HCT116 (cell line): Measurements from ENCODE around the gene HABP2. TPM values are rescaled to one million over a fixed set of nuclear protein-coding genes. Genes with fewer than 3 reads are reported as not detected.

Source experiments
- ATAC-seq: fragments of 200-7000 bp; cut with Tn5 transposase; 2 replicates; pipeline ENCODE4 v1.9.1; 2020; ENCODE audit warnings: mild to moderate bottlenecking, moderate library complexity
- BruUV-seq: library from RNA; stranded (reverse); fragments of 400-500 nt; replicated peaks from 2 replicates; lab custom pipeline; 2021; lab: Mats Ljungman, UMichigan
- CTCF ChIA-PET: fragments of 300-600 bp; sonication (Branson Sonifier 250); formaldehyde crosslinking; loops from one replicate; lab custom pipeline; 2021; ENCODE audit warnings: antibody characterized with exemption; lab: Charles Lee
- POLR2A ChIA-PET: fragments of 300-600, 350-600 bp; sonication (Branson Sonifier 250); formaldehyde crosslinking; loops from one replicate; lab custom pipeline; 2021; ENCODE audit warnings: antibody characterized with exemption; lab: Charles Lee
- RAD21 ChIA-PET, 2 experiments: fragments of 300-600 bp; sonication (Branson Sonifier 250); formaldehyde crosslinking; loops; one replicate each; lab custom pipeline; 2023; ENCODE audit warnings: low total read pairs in 2 of 2; ENCODE audit not compliant: uncharacterized antibody in 2 of 2, unreplicated experiment in 2 of 2, low non-redundant PET in 1 of 2; lab: Charles Lee
- DNase-seq: peaks from one replicate; pipeline ENCODE4 v3.0.0-alpha.2; 2010; ENCODE audit warnings: low read depth, low spot score
- H2AFZ ChIP-seq: fragments of 200-600 bp; shearing (Covaris generic), sonication (generic); 2 replicates; pipeline ENCODE4 v1.6.1; 2017; ENCODE audit warnings: low read depth, mixed run types, mixed read lengths, antibody characterized with exemption, low read length; ENCODE audit not compliant: poor library complexity, severe bottlenecking
- H3K27ac ChIP-seq: 2 replicates; pipeline ENCODE4 v1.5.1; 2012; ENCODE audit warnings: low read depth, low read length
- H3K27me3 ChIP-seq: fragments of 200-600 bp; sonication (generic); 2 replicates; pipeline ENCODE4 v1.6.1; 2016; ENCODE audit warnings: mixed run types, low read length, mixed read lengths; ENCODE audit not compliant: insufficient read depth
- H3K36me3 ChIP-seq, 2 experiments: fragments of 200-500 bp in 1 of 2; fragments of 200-600 bp in 1 of 2; sonication (Bioruptor generic) in 1 of 2; sonication (generic) in 1 of 2; 2 replicates each; pipeline versions ENCODE4 v1.5.1 to v1.6.1; 2014 to 2016; ENCODE audit warnings: low read length in 2 of 2, inconsistent platforms in 1 of 2, mixed read lengths in 1 of 2, mixed run types in 1 of 2; ENCODE audit not compliant: insufficient read depth in 2 of 2, control insufficient read depth in 1 of 2
- H3K4me1 ChIP-seq, 2 experiments: fragments of 200-600 bp in 1 of 2; sonication (generic) in 1 of 2; 2 replicates each; pipeline versions ENCODE4 v1.5.1 to v1.6.1; 2012 to 2017; ENCODE audit warnings: low read length in 2 of 2, inconsistent platforms in 1 of 2, mild to moderate bottlenecking in 1 of 2, mixed read lengths in 1 of 2, mixed run types in 1 of 2, moderate library complexity in 1 of 2; ENCODE audit not compliant: insufficient read depth in 2 of 2, control insufficient read depth in 1 of 2
- H3K4me2 ChIP-seq: fragments of 200-600 bp; sonication (generic); 2 replicates; pipeline ENCODE4 v1.6.1; 2017; ENCODE audit warnings: mixed run types, low read length, mixed read lengths
- H3K4me3 ChIP-seq, 2 experiments: fragments of 200-600 bp in 1 of 2; sonication (generic) in 1 of 2; replicated peaks in 1 of 2; 2 replicates each; pipeline ENCODE4 v1.5.1; 2011 to 2016; ENCODE audit warnings: low read length in 2 of 2, control low read depth in 1 of 2, low read depth in 1 of 2, mild to moderate bottlenecking in 1 of 2, mixed read lengths in 1 of 2, mixed run types in 1 of 2
- H3K79me2 ChIP-seq: fragments of 200-600 bp; sonication (generic); 2 replicates; pipeline ENCODE4 v1.6.1; 2017; ENCODE audit warnings: mild to moderate bottlenecking, mixed run types, low read length, moderate library complexity, mixed read lengths; ENCODE audit not compliant: insufficient read depth
- H3K9ac ChIP-seq: fragments of 200-600 bp; sonication (generic); 2 replicates; pipeline ENCODE4 v1.6.1; 2016; ENCODE audit warnings: low read length, mixed read lengths
- H3K9me2 ChIP-seq: fragments of 200-600 bp; sonication (generic), shearing (Covaris generic); 2 replicates; pipeline ENCODE4 v1.6.1; 2017; ENCODE audit warnings: mixed run types, mild to moderate bottlenecking, moderate library complexity; ENCODE audit not compliant: insufficient read depth
- H3K9me3 ChIP-seq, 2 experiments: fragments of 200-500 bp in 1 of 2; fragments of 200-600 bp in 1 of 2; sonication (Bioruptor generic) in 1 of 2; sonication (generic) in 1 of 2; 2 replicates each; pipeline ENCODE4 v1.6.1; 2014 to 2017; ENCODE audit warnings: low read length in 2 of 2, mixed read lengths in 2 of 2, inconsistent platforms in 1 of 2, low read depth in 1 of 2, mild to moderate bottlenecking in 1 of 2, mixed run types in 1 of 2, moderate library complexity in 1 of 2; ENCODE audit not compliant: control insufficient read depth in 1 of 2, insufficient read depth in 1 of 2
- H4K20me1 ChIP-seq: fragments of 200-600 bp; sonication (generic), shearing (Covaris generic); 2 replicates; pipeline ENCODE4 v1.6.1; 2017; ENCODE audit warnings: mixed run types, mild to moderate bottlenecking, moderate library complexity; ENCODE audit not compliant: insufficient read depth
- EGR1 ChIP-seq: IDR thresholded peaks from 2 replicates; pipeline ENCODE4 v1.6.1; 2012; ENCODE audit warnings: low read depth
- ELF1 ChIP-seq: IDR thresholded peaks from 2 replicates; pipeline ENCODE4 v1.6.1; 2012; ENCODE audit warnings: low read depth, borderline replicate concordance
- FOSL1 ChIP-seq: IDR thresholded peaks from 2 replicates; pipeline ENCODE4 v1.6.1; 2012; ENCODE audit warnings: low read depth
- JUND ChIP-seq: IDR thresholded peaks from 2 replicates; pipeline ENCODE4 v1.6.1; 2012
- POLR2A ChIP-seq: IDR thresholded peaks from 2 replicates; pipeline ENCODE4 v1.7.0; 2011; ENCODE audit warnings: borderline replicate concordance; ENCODE audit not compliant: insufficient read depth, insufficient read length; ENCODE audit errors: extremely low read depth
- RAD21 ChIP-seq: IDR thresholded peaks from 2 replicates; pipeline ENCODE4 v1.6.1; 2012; ENCODE audit warnings: low read depth, mild to moderate bottlenecking
- SIN3A ChIP-seq: IDR thresholded peaks from 2 replicates; pipeline ENCODE4 v1.6.1; 2012; ENCODE audit warnings: low read depth
- SP1 ChIP-seq: IDR thresholded peaks from 2 replicates; pipeline ENCODE4 v1.6.1; 2012; ENCODE audit warnings: low read depth
- TCF7L2 ChIP-seq: IDR thresholded peaks from 2 replicates; pipeline ENCODE4 v1.7.0; 2011; ENCODE audit warnings: borderline replicate concordance, inconsistent platforms; ENCODE audit not compliant: insufficient read depth, insufficient read length; ENCODE audit errors: extremely low read depth
- YY1 ChIP-seq: IDR thresholded peaks from 2 replicates; pipeline ENCODE4 v1.6.1; 2011; ENCODE audit warnings: low read length, low read depth, moderate library complexity, mild to moderate bottlenecking; ENCODE audit not compliant: insufficient replicate concordance; ENCODE audit errors: extremely low read depth
- ZFX ChIP-seq: fragments of 450-650 bp; IDR thresholded peaks from 2 replicates; pipeline ENCODE4 v1.6.1; 2017
- intact Hi-C: fragments of 100-400 bp; cut with micrococcal nuclease; formaldehyde crosslinking; loops from 2 replicates; pipeline ENCODE4 v1.10.0; 2022
- total RNA-seq: library from RNA; stranded (reverse); gene quantifications from one replicate; pipeline ENCODE4 v1.2.1, GENCODE V29; 2021; ENCODE audit not compliant: unreplicated experiment
- TF ChIP-seq, protein P1 (sequence below): IDR thresholded peaks from 2 replicates; pipeline ENCODE4 v1.6.1; 2012
- TF ChIP-seq, protein P2 (sequence below): IDR thresholded peaks from 2 replicates; pipeline ENCODE4 v1.6.1; 2012
- TF ChIP-seq, protein P3 (sequence below): IDR thresholded peaks from 2 replicates; pipeline ENCODE4 v1.6.1; 2011; ENCODE audit warnings: mild to moderate bottlenecking, low read length, moderate library complexity; ENCODE audit not compliant: insufficient replicate concordance; ENCODE audit errors: extremely low read depth
- TF ChIP-seq, protein P4 (sequence below): IDR thresholded peaks from 2 replicates; pipeline ENCODE4 v1.6.1; 2012; ENCODE audit warnings: low read depth

Gene HABP2
- total RNA-seq, 1 experiment from 2014 or later: 0.20 TPM

DNA sequence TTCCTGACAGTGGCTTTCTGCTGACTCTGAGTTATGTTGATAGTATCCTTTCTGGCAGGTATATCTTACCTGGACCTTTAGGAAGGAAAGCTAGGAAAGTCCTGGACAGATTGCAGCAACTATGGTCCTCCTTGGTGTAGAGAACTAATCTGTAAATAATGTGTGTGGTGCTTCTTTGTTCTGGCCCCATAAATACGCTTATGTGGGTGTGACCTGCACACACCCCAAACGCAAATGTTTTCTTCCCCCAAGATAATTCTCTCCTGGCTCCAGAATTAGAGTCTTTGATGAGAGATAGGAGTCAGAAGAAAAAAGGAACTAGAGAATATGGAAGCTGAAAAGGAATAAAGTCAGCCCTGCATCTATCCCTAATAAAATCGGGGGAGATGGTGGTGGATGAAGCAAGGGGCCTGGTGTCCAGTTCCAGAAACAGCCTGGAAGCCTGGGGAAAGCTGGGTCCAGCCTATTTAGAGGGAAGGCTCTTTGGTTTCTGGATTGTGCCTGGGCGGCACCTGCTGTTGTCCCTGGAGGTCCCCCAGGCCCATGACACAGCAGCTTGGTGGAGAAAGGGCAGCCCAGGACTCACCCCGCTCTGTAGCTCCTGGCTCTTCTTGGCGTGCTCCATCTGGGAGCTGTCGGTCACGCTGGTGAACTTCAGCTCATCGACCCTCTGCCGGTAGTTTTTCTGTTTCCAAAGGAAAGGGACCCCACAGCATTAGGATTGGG lies 72.8 kb downstream of the HABP2 start:
- no peaks in the 10 kb centered on the region for H3K36me3 ChIP-seq
- no peaks in the 10 kb centered on the region for H3K9me2 ChIP-seq
- H3K4me2 ChIP-seq: no peak overlapping the region
- BruUV-seq: no TSS peak
- H4K20me1 ChIP-seq: no peaks in the 10 kb centered on the region
- no peak overlapping the region for H3K27ac ChIP-seq
- H3K9me3 ChIP-seq: no peaks in the 10 kb centered on the region
- no peak overlapping the region for H3K4me3 ChIP-seq
- H3K79me2 ChIP-seq: no peaks in the 10 kb centered on the region
- intact Hi-C loops: no loop called here
- H2AFZ ChIP-seq: no peak overlapping the region
- H3K4me1 ChIP-seq: no peaks in the 10 kb centered on the region
- no peak for ATAC-seq
- TF ChIP-seq, protein P1, sequence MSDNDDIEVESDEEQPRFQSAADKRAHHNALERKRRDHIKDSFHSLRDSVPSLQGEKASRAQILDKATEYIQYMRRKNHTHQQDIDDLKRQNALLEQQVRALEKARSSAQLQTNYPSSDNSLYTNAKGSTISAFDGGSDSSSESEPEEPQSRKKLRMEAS: no peak
- no peak for TF ChIP-seq SP1
- TF ChIP-seq, protein P2, sequence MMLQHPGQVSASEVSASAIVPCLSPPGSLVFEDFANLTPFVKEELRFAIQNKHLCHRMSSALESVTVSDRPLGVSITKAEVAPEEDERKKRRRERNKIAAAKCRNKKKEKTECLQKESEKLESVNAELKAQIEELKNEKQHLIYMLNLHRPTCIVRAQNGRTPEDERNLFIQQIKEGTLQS: no peak
- no peak for TF ChIP-seq ZFX
- no peak for TF ChIP-seq RAD21
- TF ChIP-seq TCF7L2: no peak
- TF ChIP-seq, protein P3, sequence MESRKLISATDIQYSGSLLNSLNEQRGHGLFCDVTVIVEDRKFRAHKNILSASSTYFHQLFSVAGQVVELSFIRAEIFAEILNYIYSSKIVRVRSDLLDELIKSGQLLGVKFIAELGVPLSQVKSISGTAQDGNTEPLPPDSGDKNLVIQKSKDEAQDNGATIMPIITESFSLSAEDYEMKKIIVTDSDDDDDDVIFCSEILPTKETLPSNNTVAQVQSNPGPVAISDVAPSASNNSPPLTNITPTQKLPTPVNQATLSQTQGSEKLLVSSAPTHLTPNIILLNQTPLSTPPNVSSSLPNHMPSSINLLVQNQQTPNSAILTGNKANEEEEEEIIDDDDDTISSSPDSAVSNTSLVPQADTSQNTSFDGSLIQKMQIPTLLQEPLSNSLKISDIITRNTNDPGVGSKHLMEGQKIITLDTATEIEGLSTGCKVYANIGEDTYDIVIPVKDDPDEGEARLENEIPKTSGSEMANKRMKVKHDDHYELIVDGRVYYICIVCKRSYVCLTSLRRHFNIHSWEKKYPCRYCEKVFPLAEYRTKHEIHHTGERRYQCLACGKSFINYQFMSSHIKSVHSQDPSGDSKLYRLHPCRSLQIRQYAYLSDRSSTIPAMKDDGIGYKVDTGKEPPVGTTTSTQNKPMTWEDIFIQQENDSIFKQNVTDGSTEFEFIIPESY: no peak
- no peak for TF ChIP-seq FOSL1
- TF ChIP-seq, protein P4, sequence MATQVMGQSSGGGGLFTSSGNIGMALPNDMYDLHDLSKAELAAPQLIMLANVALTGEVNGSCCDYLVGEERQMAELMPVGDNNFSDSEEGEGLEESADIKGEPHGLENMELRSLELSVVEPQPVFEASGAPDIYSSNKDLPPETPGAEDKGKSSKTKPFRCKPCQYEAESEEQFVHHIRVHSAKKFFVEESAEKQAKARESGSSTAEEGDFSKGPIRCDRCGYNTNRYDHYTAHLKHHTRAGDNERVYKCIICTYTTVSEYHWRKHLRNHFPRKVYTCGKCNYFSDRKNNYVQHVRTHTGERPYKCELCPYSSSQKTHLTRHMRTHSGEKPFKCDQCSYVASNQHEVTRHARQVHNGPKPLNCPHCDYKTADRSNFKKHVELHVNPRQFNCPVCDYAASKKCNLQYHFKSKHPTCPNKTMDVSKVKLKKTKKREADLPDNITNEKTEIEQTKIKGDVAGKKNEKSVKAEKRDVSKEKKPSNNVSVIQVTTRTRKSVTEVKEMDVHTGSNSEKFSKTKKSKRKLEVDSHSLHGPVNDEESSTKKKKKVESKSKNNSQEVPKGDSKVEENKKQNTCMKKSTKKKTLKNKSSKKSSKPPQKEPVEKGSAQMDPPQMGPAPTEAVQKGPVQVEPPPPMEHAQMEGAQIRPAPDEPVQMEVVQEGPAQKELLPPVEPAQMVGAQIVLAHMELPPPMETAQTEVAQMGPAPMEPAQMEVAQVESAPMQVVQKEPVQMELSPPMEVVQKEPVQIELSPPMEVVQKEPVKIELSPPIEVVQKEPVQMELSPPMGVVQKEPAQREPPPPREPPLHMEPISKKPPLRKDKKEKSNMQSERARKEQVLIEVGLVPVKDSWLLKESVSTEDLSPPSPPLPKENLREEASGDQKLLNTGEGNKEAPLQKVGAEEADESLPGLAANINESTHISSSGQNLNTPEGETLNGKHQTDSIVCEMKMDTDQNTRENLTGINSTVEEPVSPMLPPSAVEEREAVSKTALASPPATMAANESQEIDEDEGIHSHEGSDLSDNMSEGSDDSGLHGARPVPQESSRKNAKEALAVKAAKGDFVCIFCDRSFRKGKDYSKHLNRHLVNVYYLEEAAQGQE: no peak
- TF ChIP-seq JUND: no peak
- no peak for TF ChIP-seq POLR2A
- no peak for TF ChIP-seq EGR1
- no peak for TF ChIP-seq SIN3A
- no peak for TF ChIP-seq ELF1
- no peak for TF ChIP-seq YY1
- ChIA-PET RAD21 (no interaction called here), POLR2A (no interaction called here), CTCF (interaction anchor here (2.8 kb wide), 1 partner anchor 9 kb away, joined by 12 read pairs; no protein-coding TSS in a partner anchor)
- H3K27me3 ChIP-seq: peaks cover 67% of the 10 kb centered on the region
- no peak for DNase-seq
- no peak overlapping the region for H3K9ac ChIP-seq
